ENCODE measurements around the gene MTUS2. TPM values are rescaled to one million over a fixed set of nuclear protein-coding genes. Genes with fewer than 3 reads are reported as not detected.

Gene MTUS2
- total RNA-seq, 1 experiment from 2014 or later, result 0.11 TPM

GRCh38 chr13:29446016-29446415 is 625.9 kb downstream of the MTUS2 start:
- ChIA-PET POLR2A (ENCODE audit: low non-redundant PET) (no interaction called here), CTCF (no interaction called here)
- BruUV-seq (replicated peaks), result no TSS peak
- TF ChIP-seq EZH2 (IDR thresholded peaks at IDR 0.05; ENCODE audit: borderline replicate concordance, low read depth, low read length, poor library complexity, severe bottlenecking) (no peak), CTCF (conservative IDR thresholded peaks at IDR 0.05; ENCODE audit: low read depth, low read length) (no peak)
- H3K9me3 ChIP-seq (ENCODE audit: low read depth, low read length, poor library complexity, severe bottlenecking), result no peaks in the 10 kb centered on the region
- H3K4me1 ChIP-seq (ENCODE audit: insufficient read depth, low read length, poor library complexity, severe bottlenecking), result no peaks in the 10 kb centered on the region
- no peak for DNase-seq (ENCODE audit: low spot score)
- no peak overlapping the region for H3K4me3 ChIP-seq (ENCODE audit: low read depth, low read length, poor library complexity, severe bottlenecking)
- H3K36me3 ChIP-seq (ENCODE audit: insufficient read depth, low read length, poor library complexity, severe bottlenecking), result no peaks in the 10 kb centered on the region
- peaks cover 8% of the 10 kb centered on the region for H3K27me3 ChIP-seq (replicated peaks; ENCODE audit: insufficient read depth, low read depth, low read length, poor library complexity)
- intact Hi-C loops (cut with micrococcal nuclease; ENCODE audit: unreplicated experiment), result no loop called here
- no peak overlapping the region for H3K27ac ChIP-seq (ENCODE audit: low read depth, low read length, poor library complexity, severe bottlenecking)

DNA sequence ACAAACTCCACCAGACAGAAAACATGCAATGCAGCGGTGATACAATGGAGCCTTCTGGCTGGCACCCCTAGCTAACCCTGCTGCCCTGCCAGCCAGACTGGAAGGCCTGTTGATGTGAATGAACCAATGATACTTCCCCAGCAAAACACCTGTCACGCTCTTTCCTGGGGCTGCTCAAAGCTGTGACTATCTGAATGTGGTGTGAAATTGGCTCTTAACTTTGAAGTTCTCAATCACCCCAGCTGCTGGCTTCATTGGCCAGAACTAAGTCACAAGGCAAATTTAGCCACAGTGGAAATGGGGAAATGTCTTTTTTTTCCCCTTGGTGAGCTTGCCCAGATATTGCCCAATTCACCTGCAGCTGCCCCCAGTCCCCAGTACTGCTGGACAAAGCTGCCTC is 628.0 kb downstream of the MTUS2 start:
- Histone ChIP-seq H3K9me3 (ENCODE audit: low read depth, low read length, poor library complexity, severe bottlenecking) (no peaks in the 10 kb centered on the region), H3K36me3 (ENCODE audit: insufficient read depth, low read length, poor library complexity, severe bottlenecking) (no peaks in the 10 kb centered on the region), H3K27ac (ENCODE audit: low read depth, low read length, poor library complexity, severe bottlenecking) (no peak overlapping the region), H3K4me3 (ENCODE audit: low read depth, low read length, poor library complexity, severe bottlenecking) (no peak overlapping the region), H3K4me1 (ENCODE audit: insufficient read depth, low read length, poor library complexity, severe bottlenecking) (peaks cover under 1% of the 10 kb centered on the region), H3K27me3 (replicated peaks; ENCODE audit: insufficient read depth, low read depth, low read length, poor library complexity) (peaks cover 11% of the 10 kb centered on the region)
- CTCF ChIA-PET, result no interaction called here
- TF ChIP-seq EZH2 (IDR thresholded peaks at IDR 0.05; ENCODE audit: borderline replicate concordance, low read depth, low read length, poor library complexity, severe bottlenecking), result no peak
- no peak for TF ChIP-seq CTCF (conservative IDR thresholded peaks at IDR 0.05; ENCODE audit: low read depth, low read length)
- POLR2A ChIA-PET (ENCODE audit: low non-redundant PET), result no interaction called here
- no TSS peak for BruUV-seq (replicated peaks)
- intact Hi-C loops (cut with micrococcal nuclease; ENCODE audit: unreplicated experiment), result no loop called here
- DNase-seq (ENCODE audit: low spot score), result no peak

DNA sequence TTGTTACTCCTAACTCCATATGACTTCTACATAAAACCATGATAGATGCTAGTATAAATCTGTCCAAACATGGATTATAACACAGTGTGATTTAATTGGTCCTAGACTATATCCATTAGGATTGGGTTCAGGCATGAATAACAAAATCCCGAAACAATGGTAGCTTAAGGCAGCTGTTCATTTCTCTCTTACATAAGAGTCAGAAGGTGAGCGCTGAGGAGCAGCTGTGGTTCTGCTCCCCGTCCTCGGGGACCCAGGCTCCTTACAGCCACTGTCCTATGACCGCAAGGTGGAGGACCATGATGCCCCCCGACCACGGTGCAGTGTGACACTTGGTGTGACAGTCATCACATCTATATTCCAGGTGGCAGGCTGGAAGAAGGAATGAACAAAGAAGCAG is 629.6 kb downstream of the MTUS2 start:
- ChIA-PET CTCF (no interaction called here), POLR2A (ENCODE audit: low non-redundant PET) (interaction anchor here (0.6 kb wide), 1 partner anchor 101 kb away, joined by 3 read pairs; no protein-coding TSS in a partner anchor)
- Histone ChIP-seq H3K27me3 (replicated peaks; ENCODE audit: insufficient read depth, low read depth, low read length, poor library complexity) (peaks cover 11% of the 10 kb centered on the region), H3K27ac (ENCODE audit: low read depth, low read length, poor library complexity, severe bottlenecking) (no peak overlapping the region), H3K36me3 (ENCODE audit: insufficient read depth, low read length, poor library complexity, severe bottlenecking) (no peaks in the 10 kb centered on the region), H3K9me3 (ENCODE audit: low read depth, low read length, poor library complexity, severe bottlenecking) (no peaks in the 10 kb centered on the region), H3K4me1 (ENCODE audit: insufficient read depth, low read length, poor library complexity, severe bottlenecking) (peaks cover 7% of the 10 kb centered on the region), H3K4me3 (ENCODE audit: low read depth, low read length, poor library complexity, severe bottlenecking) (no peak overlapping the region)
- TF ChIP-seq CTCF (conservative IDR thresholded peaks at IDR 0.05; ENCODE audit: low read depth, low read length), result no peak
- no peak for TF ChIP-seq EZH2 (IDR thresholded peaks at IDR 0.05; ENCODE audit: borderline replicate concordance, low read depth, low read length, poor library complexity, severe bottlenecking)
- intact Hi-C loops (cut with micrococcal nuclease; ENCODE audit: unreplicated experiment), result no loop called here
- BruUV-seq (replicated peaks), result no TSS peak
- DNase-seq (ENCODE audit: low spot score), result no peak
